Esophagus squamous epithelium (tissue), 4 donors: ENCODE measurements around the gene OR52I2.

ENCODE experiments used
- POLR2A ChIP-seq, 4 donors: fragments of 450-650 bp; IDR thresholded peaks; one replicate each; pipeline ENCODE4 v1.6.1; 2017; ENCODE audit warnings: antibody characterized with exemption in 4 of 4, mild to moderate bottlenecking in 4 of 4, moderate library complexity in 3 of 4
- TF ChIP-seq, protein P1 (sequence below), 6 experiments: fragments of 450-650 bp in 4 of 6; fragments of 200-600 bp in 2 of 6; sonication (generic) in 2 of 6; IDR thresholded peaks; one replicate each; pipeline ENCODE4 v1.5.1; 2016 to 2019; ENCODE audit warnings: antibody characterized with exemption in 6 of 6, mild to moderate bottlenecking in 4 of 6, moderate library complexity in 4 of 6

DNA sequence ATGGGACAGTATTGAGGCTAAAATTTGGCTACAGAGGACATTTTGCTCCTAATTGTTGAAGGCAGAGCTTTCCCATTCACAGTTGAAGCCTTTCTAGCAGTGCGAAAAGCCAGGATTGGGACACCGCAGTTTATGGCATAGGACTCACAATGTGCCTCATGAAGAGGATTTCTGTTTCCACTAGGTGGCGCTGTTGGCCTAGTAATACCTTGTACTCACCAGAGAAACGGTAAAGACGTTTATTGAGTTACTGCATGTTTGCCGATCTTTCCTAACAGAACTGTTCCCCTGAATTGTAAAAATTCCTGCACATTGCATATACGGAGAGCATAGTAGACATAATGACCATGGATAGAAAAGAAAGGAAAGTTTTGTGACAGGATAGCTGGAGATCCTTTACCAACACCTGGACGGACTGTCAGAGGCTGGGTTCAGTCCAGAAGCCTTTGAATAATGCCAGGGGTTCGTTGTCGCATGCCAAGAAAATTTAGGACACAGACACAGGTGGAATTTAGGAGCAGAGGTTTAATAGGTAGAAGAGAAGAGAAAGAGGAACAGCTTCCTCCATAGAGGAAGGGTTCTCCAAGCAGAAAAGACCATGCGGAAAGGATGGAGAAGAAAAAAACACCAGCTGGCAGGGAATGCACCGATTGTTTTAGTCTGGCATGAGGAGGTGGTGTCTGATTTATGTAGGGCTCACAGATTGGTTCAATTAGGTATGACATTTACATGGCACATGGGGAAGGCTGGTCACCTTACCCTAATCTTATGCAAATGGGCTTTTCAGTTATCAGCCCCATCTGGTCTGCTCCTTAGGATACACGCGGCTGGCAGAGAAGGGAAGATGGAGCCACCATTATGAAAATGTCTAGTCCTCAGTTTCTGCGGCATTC, 44.9 kb downstream of the OR52I2 start:
- TF ChIP-seq, protein P1, sequence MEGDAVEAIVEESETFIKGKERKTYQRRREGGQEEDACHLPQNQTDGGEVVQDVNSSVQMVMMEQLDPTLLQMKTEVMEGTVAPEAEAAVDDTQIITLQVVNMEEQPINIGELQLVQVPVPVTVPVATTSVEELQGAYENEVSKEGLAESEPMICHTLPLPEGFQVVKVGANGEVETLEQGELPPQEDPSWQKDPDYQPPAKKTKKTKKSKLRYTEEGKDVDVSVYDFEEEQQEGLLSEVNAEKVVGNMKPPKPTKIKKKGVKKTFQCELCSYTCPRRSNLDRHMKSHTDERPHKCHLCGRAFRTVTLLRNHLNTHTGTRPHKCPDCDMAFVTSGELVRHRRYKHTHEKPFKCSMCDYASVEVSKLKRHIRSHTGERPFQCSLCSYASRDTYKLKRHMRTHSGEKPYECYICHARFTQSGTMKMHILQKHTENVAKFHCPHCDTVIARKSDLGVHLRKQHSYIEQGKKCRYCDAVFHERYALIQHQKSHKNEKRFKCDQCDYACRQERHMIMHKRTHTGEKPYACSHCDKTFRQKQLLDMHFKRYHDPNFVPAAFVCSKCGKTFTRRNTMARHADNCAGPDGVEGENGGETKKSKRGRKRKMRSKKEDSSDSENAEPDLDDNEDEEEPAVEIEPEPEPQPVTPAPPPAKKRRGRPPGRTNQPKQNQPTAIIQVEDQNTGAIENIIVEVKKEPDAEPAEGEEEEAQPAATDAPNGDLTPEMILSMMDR (IDR thresholded peaks at IDR 0.05), result peak in 5 of 6 experiments; percentile 48 to 70 (median 53)
- no peak for TF ChIP-seq POLR2A (IDR thresholded peaks at IDR 0.05)
